GM18526 (cell line): ENCODE data around the gene PPCDC.

Experiments
- POLR2A ChIP-seq: IDR thresholded peaks from 3 replicates; pipeline ENCODE4 v1.6.1; 2011; ENCODE audit not compliant: insufficient read length; ENCODE audit errors: extremely low read depth

PPCDC gene

DNA sequence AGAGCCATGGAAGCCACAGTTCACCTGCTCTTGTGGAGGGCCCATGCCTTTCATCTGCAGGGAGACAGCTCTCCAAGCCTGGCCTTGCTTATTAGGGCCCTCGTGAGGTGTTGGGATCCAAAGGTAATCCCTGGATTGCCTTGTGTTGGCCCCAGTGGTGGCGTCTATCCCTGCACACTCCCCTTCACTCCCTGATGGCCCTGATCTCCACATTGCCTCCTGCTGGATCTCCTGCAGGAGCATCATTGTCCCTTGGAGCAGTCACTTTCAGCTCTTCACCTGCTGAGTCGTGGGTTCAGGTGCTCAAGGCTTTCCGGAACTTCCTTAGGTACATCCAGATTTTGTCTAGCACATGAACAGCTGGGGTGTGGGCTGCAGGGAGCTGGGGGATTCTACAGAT lies 7.0 kb downstream of the PPCDC start:
- TF ChIP-seq POLR2A: no peak

DNA sequence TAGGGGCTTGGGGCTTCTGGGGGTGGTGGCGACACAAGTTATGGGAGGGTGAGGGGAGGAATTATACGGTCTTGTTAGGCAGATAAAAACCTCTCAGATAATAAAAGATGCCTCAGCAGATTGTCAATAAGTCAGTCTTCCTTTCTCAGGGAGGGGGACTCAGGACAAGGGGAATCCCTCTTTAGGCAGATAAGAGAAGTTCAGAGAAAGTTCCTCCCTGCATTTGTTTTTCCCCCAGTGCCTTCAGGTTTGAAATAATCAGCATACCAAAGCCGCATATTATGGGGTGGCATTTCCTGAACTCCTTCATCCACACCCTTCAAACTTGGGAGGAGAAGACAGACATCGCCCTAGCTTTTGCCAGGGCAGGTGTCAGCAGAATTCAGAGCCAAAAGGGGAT lies 8.5 kb downstream of the PPCDC start:
- TF ChIP-seq POLR2A: no peak

DNA sequence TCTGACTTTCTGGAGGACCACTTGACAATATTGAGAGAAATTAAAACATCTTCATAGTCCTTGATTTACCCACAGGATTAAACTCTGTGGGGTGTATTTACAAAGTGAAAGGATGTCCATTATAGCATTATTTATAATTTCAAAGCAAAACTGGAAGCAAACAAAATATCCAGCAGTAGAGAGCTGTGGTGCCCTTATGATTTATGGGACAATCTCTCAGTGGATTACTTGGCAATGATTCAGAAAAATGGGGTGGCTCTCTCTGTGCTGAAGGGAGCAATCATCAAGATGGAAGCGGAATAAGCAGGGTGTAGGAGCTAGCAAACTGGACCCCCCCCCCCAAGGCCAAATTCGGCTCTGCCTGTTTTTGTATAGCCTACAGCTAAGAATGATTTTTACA lies 9.0 kb downstream of the PPCDC start:
- TF ChIP-seq POLR2A: no peak

DNA sequence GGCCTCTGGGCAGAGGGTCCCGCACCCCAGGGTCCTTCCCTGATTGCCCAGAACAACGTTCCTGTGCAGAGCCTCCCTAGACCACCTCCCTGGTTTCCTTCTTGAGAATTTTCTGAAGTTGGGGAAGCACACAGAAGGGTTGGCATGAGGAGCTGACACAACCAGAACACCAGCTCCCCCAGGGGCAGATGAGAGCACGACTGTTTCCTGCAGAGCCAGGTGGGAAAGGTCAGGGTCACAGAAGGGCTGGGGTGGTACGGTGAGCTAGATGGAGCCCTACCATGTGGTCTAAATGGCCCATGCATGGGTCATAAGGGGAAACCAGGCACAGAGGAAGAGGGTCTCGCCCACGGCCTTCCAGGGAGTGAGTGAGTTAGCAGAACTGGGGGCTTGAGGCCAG lies 10.4 kb downstream of the PPCDC start:
- TF ChIP-seq POLR2A: no peak

DNA sequence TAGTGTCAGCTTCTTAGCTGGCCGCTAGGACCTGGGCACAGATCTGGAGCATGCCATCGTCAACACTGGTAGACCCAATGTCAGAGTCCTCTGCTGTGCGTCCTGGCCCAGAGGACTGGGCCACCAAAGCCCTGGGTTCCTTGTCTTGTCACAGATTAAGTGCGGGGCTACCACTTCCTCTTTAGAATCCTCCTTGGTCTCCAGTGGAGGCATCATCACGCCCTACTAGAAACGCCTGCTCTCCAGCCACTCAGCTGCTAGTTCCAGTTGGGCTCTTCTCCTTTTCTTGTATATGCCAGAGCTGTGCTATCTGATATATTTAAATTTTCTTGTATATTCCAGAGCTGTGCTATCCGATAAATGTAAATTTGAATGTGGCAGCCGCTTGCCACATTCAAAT lies 11.2 kb downstream of the PPCDC start:
- TF ChIP-seq POLR2A: no peak

DNA sequence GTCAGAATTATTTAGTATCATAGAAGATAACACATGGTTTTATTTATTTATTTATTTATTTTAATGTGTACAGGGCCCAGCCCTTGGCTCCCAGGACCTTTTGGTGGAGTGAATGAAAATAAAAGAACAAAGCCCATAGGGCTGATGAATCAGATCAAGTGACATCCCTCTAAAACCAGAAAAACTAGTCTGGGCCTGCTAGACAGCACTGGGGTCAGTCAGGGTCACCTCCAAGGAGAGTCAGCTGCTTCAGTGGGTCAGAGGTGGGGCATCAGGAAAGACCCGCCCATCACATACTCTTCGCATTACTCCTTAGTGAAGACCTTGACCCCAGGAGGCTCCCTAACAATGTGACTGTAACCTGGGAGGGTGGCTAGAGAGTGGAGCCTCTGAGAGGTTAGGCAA lies 12.8 kb downstream of the PPCDC start:
- TF ChIP-seq POLR2A: no peak

DNA sequence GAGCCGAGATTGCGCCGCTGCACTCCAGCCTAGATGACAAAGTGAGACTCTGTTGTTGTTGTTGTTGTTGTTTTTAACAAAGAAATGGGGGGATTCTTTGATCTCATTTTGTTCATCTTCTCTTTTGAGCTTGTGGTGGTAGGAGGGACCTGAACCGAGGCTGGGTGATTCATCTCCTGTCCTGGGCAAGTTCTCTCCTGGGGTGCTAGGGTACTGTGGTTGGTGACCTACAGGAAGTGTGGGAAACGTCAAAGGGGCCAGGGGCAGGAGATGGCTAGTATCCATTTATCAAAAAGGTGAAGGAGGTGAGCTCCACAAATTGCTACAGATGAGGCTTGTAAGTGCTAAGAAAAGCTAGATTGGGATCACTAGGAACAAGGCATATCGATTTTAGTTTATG lies 14.3 kb downstream of the PPCDC start:
- no peak for TF ChIP-seq POLR2A

DNA sequence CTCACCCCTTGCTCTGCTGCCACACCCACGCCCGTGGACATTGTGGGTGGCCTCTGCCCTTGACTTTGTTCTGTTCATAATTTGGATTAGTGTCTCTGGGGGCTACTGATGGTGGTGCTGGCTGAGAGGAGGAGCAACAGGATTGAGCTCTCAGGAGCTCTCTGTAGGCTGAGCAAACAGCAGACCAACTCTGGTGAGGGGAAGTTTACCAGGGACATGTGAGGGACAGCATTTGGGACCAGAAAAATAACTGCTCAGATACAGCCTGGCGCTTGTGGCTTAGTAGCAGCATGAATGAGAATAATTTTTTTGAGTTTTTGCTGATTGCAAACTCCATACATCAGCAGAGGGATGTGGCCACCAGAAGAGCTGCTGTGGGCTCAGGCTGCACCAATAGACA lies 14.8 kb downstream of the PPCDC start:
- no peak for TF ChIP-seq POLR2A

DNA sequence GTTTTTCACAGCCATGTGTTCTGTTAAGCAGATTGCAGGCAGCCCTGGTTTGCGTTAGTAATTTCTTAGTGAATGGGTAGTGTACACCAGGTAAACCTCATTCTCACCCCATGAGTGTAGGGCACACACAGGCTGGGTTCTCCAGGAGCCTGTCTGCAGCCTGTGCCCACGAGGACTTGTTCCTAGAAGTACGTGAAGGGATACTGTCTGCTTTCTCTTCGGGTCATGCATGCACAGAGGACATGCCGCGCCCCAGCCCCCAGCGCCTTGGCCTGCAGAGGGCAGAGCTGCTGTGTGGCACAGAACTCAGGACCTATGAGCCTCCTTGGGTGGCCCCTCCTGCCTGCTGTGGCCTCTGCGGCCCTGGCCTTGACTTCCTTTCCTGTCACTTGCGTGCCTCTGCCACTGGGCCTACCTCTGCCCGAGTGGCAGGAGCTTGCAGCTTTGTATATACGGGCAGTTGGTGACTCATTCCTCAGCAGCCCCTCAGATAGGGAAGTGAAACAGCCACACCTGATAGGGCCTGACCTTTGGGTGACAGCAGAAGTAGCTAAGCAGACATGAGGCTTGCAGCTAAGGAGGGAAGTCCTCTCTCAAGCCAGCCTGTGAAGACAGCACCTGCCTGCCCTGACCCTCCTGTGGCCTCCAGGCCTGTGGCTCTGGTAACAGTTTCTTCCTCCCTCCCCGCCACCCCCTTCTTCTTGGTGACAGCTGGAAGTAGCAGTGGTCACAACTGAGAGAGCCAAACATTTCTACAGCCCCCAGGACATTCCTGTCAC lies 19.5 kb downstream of the PPCDC start:
- TF ChIP-seq POLR2A: peak; percentile 62

DNA sequence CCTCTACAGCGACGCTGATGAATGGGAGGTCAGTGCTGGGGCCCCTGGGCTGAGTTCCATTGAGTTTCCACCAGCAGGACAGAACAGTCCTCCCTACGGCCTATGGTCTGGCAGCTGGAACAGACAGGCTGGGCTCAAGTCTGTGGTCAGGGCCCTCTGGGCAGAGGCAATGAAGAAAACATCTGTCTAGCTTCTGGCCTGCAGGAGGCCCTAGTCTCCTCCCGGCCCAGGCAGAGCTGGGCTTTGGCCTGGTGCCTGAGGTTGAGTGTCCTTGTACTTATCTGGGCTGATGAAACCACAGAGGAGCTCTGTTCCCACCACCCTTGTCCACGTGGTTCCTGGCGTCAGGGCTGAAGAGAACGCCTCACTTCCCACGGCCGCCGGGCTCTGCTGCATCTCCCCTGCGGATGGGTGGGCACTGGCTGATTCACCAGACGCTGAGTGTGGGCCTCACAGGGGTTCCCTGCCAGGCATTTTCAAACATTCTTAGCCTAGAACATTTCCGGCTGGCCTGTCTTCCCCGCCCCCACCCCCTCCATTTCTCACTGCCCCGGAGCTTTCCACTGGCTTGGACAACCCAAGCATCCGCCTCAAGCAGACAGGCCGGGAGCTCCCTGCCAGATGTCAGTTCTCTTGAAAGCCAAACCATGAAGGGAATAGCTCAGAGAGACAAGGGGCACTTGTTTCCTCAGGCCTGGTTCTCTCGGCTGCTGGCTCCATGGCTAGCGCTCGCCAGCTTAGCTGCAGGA lies 20.3 kb downstream of the PPCDC start:
- peak; percentile 61 for TF ChIP-seq POLR2A

DNA sequence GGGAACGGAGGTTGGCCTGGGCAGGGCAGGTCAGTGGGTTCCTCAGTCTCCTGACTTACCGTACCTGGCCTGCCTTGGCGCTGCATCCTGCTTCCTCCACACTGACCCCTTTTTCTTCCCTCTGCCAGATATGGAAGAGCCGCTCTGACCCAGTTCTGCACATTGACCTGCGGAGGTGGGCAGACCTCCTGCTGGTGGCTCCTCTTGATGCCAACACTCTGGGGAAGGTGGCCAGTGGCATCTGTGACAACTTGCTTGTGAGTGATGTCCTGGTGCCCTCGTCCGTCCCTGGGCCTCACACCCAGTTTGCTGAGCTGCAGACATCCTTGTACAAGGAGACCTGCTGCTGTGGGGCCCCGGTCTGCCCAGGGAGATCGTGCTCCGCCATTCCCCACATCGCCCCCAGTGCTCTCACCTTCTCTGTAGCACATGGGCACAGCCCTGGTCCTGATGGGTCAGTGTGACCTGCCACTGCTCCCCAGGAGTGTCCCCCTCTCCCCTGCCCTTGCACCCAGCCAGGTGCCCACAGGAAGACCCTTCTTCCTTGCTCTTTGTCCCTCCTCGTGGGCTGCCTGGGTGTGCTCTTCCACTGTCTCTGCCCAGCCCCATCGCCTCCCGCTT lies 21.0 kb downstream of the PPCDC start:
- TF ChIP-seq POLR2A: no peak

DNA sequence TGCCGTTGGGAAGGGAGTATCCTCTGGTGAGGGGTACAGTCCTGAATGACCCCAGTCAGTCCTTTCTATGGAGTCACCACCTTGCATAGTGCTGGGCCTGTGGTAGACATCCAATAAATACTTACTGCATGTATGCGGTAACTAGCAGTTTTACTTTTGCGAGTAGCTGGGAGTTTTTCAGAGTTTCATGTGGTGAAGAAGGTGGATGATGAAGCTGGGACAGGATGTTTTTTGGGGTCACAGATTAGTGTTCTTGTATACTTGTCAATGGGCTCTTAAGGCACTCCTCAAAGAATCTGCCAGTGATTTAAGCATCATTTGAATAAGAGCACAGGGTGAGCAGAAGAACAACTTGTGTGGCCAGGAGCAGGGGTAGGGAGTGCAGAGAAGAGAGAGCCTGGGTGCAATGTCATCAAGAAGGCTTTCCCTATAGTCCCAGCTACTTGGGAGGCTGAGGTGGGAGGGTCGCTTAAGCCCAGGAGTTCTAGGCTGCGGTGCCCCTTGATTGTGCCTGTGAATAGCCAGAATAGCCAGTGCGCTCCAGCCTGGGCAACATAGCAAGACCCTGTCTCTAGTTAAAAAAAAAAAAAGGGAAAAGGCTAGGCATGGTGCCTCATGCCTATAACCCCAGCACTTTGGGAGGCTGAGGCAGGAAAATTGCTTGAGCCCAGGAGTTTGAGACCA lies 22.1 kb downstream of the PPCDC start:
- TF ChIP-seq POLR2A: no peak

DNA sequence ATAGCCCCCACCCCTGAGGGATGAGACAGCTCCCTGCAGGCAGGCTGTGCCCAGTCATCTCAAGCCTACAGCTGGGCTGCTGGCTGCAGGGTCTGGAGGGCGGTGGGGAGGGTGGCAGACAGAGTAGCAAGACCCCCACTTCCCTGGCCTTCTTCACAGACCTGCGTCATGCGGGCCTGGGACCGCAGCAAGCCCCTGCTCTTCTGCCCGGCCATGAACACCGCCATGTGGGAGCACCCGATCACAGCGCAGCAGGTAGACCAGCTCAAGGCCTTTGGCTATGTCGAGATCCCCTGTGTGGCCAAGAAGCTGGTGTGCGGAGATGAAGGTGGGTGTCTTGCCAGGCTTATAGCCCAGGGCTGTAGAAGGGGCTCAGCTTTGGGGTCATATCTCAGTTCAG lies 25.0 kb downstream of the PPCDC start:
- TF ChIP-seq POLR2A: no peak

DNA sequence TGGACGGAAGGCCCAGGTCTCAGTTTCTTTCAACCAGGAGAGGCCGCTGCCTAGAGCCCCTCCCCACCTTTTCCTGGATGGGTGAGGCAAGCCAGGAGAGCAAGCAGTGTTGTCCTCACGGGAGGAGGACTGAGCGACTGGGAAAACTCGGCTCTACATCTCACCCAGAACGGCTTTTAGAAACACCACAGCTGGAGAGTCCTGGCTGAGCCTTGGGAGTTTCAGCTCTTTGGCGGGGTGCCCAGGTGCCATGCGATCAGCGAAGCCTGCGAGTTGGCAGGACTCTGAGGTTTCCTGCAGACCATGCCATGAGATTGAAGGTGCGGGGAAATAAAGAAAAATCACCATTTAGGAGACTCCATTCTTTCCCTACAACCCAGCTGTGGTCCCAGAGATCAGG lies 26.0 kb downstream of the PPCDC start:
- TF ChIP-seq POLR2A: no peak

DNA sequence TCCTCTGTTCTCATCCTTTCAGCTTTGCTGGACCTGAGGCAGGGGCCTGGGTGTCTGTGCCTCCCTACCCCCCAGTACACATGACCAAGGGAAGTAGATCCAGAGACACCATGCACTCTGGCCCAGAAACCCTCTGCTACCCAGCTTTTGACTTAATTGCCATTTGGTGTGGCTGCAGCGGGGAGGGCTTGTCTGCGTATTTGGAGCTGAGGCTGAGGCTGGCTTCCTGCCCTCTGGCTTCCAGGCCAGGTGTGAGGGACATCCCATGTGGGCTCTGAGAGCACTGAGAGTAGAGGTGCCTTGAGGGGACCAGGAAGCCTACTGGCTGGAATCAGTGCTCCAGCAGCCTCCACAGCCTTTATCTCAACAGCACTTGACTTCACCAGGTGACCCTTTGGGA lies 26.9 kb downstream of the PPCDC start:
- TF ChIP-seq POLR2A: no peak

DNA sequence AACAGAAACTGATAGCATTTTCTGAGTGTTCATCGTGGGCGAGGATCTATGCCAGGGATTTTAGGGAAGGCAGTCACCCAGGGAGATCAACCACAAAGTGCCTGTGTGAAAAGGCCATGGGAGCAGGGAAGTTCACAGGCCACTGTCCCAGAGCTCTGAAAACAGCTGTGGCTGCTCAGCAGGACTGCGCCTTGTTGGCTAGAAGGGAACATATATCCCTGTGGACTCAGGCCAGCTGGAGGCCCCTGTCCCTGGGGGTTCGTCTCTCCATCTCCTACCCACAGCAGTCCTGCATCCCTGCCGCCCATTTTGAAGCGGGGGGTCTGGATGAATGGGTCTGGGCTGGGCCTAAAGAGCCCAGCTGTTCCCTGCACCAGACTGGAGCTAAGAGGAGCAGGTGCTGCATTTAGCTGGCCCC lies 27.8 kb downstream of the PPCDC start:
- TF ChIP-seq POLR2A: no peak

DNA sequence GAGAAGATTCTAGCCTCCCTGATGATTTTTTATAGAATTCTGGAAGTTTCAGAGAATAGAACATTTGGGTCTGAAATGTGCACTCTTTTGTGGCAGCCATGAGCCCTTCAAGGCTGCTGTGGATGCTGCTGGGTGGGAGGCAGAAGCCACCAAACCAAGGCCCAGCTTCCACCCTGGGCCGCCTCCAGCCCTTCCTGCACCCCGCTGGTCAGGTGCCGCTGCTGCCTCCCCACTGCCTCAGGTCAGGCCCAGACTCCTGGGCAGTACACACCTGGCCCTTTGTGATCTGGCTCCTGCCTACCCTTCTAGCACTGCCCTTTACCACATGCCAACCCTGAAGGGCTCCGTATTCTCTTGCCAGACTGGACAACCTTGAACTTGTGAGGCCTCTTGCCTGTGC lies 28.3 kb downstream of the PPCDC start:
- no peak for TF ChIP-seq POLR2A
